ENCODE data around the gene PSTPIP1.

PSTPIP1 gene

DNA sequence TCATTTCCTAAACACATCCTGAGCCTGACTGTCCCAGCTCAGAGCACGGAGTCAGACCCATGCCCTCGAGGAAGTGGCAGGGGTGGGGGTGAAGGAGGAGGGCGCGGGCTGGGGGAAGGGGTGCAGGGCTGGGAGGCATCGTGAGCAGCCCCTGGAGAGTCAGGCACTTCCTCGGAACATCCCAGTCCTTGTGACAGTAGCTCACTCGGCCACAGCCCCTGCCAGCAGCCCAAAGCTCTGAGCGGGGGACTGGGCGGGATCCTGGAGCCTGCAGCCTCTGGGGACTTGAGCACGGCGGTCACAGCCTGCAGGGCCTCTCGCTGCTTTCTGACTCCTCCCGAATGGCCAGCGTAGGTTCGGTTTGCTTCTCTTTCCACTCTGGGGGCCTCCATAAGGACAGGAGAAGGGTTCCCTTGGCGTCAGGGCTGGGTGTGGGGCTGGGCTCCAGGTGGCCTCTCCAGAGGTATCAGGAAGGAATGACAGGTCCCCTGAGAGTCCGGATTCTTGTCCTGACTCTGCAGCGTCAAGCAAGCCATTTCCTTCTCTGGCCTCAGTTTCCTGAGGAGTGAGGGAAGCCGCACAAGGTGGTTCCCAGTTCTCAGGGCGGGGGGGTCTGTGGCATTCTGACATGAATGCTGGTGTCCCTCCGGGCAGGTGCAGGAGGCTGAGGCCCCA, 20.9 kb downstream of the PSTPIP1 start:
- DNase-seq (no peak), ATAC-seq (no peak)
- peaks cover 28% of the 10 kb centered on the region for H3K36me3 Mint-ChIP-seq (ENCODE audit: low read depth)
- no peaks in the 10 kb centered on the region for H3K9me3 Mint-ChIP-seq
- H3K4me3 Mint-ChIP-seq: peak overlapping the region; percentile 63
- H3K4me1 Mint-ChIP-seq: peaks cover 96% of the 10 kb centered on the region
- H3K27me3 Mint-ChIP-seq: peaks cover 2% of the 10 kb centered on the region
- H3K27ac Mint-ChIP-seq: peak overlapping the region; percentile 96

DNA sequence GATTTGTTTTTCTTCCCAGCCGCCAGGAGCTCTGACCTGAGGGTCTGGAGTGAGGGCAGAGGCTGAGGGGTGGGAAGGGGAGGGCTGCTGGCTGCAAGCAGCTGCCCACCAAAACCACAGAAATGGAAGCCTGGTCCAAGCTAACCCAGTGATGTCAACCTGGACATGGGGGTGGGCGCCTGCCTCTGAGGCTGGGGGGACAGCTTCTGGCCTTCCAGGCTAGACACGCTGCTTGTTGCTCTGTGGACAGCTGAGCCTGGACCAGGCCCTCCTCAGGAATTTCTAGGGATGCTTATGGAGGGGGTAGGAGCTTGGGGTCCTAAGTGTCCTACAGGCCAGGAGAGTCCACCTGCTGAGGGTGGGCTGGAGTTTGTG, 21.4 kb downstream of the PSTPIP1 start:
- Mint-ChIP-seq H3K36me3 (ENCODE audit: low read depth) (peaks cover 24% of the 10 kb centered on the region), H3K27ac (peak overlapping the region; percentile 73), H3K4me3 (no peak overlapping the region), H3K9me3 (no peaks in the 10 kb centered on the region), H3K4me1 (peaks cover 96% of the 10 kb centered on the region), H3K27me3 (peaks cover 2% of the 10 kb centered on the region)
- no peak for ATAC-seq
- no peak for DNase-seq

DNA sequence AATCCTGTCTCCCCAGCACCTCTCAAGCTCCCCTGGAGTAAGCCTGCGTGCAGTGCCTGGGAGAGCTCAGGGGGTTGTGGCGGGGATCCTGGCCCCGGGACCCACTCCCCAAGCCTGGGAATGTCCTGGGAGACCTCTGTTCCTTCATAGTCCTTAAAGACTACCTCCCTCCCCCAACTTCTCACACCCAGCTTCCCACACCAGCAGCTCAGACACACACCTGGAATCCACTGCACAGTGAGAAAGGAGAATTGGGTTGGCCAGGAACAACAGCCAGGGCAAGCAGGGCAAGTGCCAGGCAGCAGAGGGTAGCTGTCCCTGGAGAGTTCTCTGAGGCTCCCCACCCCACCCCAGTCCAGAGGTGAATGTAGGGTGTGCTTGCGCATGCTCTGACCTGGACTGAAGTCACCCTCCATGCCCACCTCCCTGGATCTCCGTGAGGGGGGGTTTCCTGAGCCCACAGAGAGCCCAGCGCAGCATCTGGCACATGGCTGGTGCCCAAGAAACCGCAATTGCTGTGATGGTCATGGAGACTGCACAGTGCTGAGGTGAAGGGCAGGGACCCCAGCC, 22.2 kb downstream of the PSTPIP1 start:
- Mint-ChIP-seq H3K9me3 (no peaks in the 10 kb centered on the region), H3K4me3 (no peak overlapping the region), H3K27me3 (peaks cover 2% of the 10 kb centered on the region), H3K36me3 (ENCODE audit: low read depth) (peaks cover 22% of the 10 kb centered on the region), H3K4me1 (peaks cover 96% of the 10 kb centered on the region), H3K27ac (no peak overlapping the region)
- ATAC-seq (no peak), DNase-seq (no peak)

DNA sequence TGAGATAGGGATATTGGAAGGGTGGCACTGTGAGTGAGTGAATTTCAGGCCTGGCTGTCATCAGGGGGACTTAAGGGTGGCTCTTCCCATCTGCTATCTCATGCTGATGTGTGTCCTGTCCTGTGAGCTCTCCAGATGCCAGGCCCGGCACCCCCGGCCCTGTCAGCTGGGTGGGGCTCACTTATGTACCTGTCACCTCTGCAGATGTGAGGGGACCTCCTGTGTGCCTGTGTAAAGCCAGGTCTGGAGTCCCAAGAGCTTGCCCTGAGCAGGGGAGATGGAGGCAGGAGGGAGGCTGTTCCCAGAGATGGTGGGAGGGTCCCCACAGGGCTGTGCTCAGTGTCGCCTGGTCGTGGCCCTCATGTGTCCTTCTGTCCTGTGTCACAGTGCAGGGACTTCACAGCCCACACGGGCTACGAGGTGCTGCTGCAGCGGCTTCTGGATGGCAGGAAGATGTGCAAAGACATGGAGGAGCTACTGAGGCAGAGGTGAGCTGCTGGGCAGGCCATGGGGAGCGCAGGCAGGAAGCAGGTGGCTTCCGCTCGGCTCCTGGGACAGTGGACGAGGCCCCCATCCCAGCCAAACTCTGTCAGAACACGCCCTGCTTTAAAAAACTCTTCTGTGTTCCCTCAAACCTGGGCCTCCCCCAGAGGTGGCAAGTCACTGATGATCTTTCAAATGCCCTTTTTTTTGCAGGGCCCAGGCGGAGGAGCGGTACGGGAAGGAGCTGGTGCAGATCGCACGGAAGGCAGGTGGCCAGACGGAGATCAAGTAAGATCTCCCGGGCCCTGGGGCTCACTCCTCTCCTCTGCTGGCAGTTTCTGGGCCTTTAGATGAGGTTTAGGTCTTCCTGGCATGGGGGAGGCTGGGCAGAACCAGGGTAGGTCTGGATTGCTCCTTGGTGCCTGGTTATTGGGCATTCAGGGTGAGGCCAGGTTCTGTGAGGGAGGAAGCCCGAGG, 23.1 kb downstream of the PSTPIP1 start:
- H3K36me3 Mint-ChIP-seq (ENCODE audit: low read depth): peaks cover 20% of the 10 kb centered on the region
- ATAC-seq: no peak
- no peak for DNase-seq
- no peaks in the 10 kb centered on the region for H3K9me3 Mint-ChIP-seq
- peak overlapping the region; percentile 77 for H3K27ac Mint-ChIP-seq
- H3K27me3 Mint-ChIP-seq: peaks cover 2% of the 10 kb centered on the region
- H3K4me3 Mint-ChIP-seq: no peak overlapping the region
- peaks cover 97% of the 10 kb centered on the region for H3K4me1 Mint-ChIP-seq

DNA sequence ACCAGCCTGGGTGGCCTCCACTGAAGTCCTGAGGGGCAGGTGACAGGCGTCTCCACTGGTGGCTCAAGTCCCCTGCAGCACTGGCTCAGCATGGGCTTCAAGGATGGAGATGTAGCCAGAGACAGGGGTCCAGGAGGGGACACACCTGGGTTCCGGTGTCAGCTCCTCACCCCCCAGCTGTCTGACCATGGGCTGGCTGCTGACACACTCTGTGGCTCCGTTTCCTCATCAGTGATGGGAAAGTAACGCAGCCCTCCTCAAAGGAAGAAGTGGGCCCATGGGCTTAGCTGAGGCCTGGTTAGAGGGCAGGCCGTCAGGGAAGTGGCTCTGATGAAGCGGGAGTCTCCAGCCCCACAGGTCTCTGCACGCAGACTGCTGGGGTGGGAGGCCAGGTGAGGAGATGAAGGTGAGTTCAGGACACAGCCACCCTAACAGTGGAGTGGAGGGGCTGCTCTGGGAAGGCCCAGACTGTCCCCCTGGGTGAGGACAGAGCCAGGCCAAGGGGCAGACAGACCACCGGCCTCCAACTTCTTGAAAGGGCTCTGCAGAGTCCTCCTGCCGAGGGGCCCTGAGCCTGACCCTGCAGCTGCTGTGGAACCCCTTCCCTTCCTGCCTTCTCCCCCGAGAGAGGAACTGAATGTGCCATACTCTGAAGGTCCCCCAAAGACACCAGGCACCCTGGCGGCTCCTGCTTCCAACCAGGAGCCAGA, 24.0 kb downstream of the PSTPIP1 start:
- peaks cover 26% of the 10 kb centered on the region for H3K36me3 Mint-ChIP-seq (ENCODE audit: low read depth)
- H3K27ac Mint-ChIP-seq: peak overlapping the region; percentile 100
- ATAC-seq: no peak
- H3K9me3 Mint-ChIP-seq: no peaks in the 10 kb centered on the region
- H3K4me1 Mint-ChIP-seq: peaks cover 97% of the 10 kb centered on the region
- no peaks in the 10 kb centered on the region for H3K27me3 Mint-ChIP-seq
- DNase-seq: no peak
- peak overlapping the region; percentile 59 for H3K4me3 Mint-ChIP-seq

DNA sequence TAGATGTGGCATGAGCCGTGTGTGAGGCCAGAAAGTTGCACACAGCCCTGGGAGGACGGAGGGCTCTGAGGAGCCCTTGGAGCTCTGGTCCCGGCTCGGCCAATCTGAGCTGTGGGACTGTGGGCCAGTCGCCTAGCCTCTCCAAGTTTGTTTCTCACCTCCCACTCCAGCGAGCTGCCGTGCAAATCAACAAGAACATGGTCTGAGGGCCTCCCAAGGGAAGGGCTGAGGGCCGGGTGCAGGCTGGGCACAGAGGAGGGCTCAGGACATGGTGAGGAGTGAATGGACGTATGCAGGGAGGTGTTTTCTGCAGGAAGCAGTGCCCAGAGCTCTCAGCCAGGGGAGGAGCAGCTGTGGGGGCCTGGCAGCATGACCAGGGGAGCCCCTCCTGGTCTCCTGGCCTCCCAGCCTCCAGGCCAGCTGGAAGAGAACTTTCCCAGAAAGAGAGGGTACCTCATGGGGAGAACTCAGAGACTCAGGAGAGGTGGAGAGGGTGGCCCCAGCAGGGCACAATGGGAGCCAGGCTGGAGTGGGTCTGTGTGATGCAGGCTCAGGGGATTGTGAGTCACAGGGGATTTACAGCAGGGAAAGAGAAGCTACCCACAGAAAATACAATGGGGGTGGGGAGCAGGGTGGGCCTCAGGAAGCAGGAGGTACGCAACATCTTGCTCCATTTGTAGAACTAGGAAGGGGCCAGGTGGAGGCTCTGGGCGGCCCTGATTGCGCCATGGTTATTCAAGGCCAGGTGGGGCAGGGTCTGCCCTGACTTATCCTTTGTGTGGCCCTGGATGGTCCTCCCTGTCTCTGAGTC, 24.8 kb downstream of the PSTPIP1 start:
- DNase-seq (peak; percentile 67), ATAC-seq (peak; percentile 70)
- H3K4me3 Mint-ChIP-seq: peak overlapping the region; percentile 59
- H3K4me1 Mint-ChIP-seq: peaks cover 94% of the 10 kb centered on the region
- H3K36me3 Mint-ChIP-seq (ENCODE audit: low read depth): peaks cover 26% of the 10 kb centered on the region
- H3K9me3 Mint-ChIP-seq: no peaks in the 10 kb centered on the region
- H3K27me3 Mint-ChIP-seq: no peaks in the 10 kb centered on the region
- H3K27ac Mint-ChIP-seq: peak overlapping the region; percentile 100

DNA sequence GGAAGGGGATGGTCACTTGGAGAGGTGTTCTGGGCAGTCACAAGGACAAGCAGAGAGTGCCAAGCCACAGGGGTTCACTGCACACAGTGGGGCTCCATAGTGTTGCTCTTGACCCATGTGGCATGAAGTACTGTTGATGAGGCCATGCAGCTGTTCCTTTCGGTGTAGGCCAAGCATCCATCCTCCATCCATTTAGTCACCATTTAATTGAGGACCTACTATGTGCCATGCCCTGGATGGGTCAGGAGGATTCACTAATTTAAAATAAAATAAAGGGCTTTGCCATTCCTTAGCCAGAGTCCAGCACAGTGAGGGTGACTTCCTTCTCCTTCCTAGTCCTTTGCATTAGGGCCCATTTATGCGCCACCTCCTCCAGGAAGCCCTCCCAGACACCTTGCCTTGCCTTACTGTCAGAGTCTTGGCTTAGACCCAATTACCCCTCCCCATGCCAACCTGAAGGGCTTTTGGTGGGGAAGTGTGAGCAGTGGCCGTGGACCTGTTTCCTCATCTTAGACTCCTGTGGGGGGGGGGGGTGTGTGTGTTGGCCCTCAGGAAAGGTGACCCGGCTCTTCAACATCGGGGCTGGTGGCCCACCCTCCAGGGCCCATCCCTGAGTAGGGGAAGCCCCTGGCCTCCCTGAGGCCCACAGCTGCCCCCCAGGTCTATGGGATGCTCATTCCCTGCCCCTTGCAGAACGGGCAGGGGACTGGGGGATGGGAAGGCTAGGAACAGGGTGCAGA, 25.6 kb downstream of the PSTPIP1 start:
- Mint-ChIP-seq H3K27me3 (no peaks in the 10 kb centered on the region), H3K36me3 (ENCODE audit: low read depth) (peaks cover 22% of the 10 kb centered on the region), H3K9me3 (no peaks in the 10 kb centered on the region), H3K27ac (peak overlapping the region; percentile 100), H3K4me3 (peak overlapping the region; percentile 59), H3K4me1 (peaks cover 86% of the 10 kb centered on the region)
- DNase-seq: no peak
- ATAC-seq: no peak

DNA sequence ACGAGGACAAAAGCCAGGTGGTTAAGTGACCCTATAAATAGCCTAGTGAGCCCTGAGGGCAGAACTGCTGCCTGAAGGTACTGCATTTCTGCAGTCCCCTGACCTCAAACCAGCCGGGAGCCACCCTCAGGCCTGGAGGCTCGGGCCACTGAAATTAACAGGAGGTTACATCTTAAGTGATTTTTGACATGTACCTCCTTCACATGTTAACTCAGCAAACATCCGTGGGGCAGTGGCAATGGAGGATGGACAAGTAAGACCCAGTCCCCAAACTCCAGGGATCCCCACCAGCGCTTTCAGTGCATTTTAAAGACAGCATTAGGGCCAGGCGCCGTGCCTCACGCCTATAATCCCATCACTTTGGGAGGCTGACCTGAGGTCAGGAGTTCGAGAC, 26.2 kb downstream of the PSTPIP1 start:
- H3K27ac Mint-ChIP-seq: peak overlapping the region; percentile 100
- ATAC-seq: no peak
- no peak overlapping the region for H3K4me3 Mint-ChIP-seq

DNA sequence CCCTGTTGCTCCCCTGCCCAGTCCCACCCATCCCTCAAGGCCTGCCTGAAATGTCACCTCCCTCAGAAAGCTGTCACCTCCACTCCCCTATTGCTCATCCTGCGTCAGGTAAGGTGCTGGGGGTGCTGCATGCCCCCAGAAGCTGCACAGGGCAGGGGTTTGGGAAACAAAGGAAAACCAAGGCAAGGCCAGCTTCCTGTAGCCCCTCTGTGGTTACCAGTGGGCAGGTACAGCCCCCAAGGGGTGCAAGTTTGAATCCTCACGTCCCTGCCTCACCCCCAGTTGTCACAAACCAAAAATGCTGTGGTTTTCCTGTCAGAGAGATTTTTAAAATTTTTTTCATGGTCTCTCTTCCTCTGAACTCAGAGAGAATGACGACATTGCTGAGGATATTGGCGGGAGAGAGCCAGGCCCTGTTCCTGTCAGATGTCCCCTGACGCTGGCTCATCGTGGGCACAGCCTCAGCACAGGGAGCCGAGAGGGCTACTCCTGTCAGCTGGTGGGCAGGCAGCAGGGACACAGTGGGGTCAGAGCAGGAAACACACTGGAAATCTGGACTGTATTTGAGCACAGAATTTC, 27.0 kb downstream of the PSTPIP1 start:
- H3K27me3 Mint-ChIP-seq: no peaks in the 10 kb centered on the region
- DNase-seq: peak; percentile 65
- H3K9me3 Mint-ChIP-seq: no peaks in the 10 kb centered on the region
- peak overlapping the region; percentile 100 for H3K27ac Mint-ChIP-seq
- peak; percentile 68 for ATAC-seq
- H3K4me1 Mint-ChIP-seq: peaks cover 75% of the 10 kb centered on the region
- peak overlapping the region; percentile 68 for H3K4me3 Mint-ChIP-seq
- H3K36me3 Mint-ChIP-seq (ENCODE audit: low read depth): peaks cover 23% of the 10 kb centered on the region

More for the DNA sequence above, 26.2 kb downstream of the PSTPIP1 start:
- no peak for DNase-seq
- Mint-ChIP-seq H3K9me3 (no peaks in the 10 kb centered on the region), H3K27me3 (no peaks in the 10 kb centered on the region), H3K4me1 (peaks cover 80% of the 10 kb centered on the region), H3K36me3 (ENCODE audit: low read depth) (peaks cover 22% of the 10 kb centered on the region)

DNA sequence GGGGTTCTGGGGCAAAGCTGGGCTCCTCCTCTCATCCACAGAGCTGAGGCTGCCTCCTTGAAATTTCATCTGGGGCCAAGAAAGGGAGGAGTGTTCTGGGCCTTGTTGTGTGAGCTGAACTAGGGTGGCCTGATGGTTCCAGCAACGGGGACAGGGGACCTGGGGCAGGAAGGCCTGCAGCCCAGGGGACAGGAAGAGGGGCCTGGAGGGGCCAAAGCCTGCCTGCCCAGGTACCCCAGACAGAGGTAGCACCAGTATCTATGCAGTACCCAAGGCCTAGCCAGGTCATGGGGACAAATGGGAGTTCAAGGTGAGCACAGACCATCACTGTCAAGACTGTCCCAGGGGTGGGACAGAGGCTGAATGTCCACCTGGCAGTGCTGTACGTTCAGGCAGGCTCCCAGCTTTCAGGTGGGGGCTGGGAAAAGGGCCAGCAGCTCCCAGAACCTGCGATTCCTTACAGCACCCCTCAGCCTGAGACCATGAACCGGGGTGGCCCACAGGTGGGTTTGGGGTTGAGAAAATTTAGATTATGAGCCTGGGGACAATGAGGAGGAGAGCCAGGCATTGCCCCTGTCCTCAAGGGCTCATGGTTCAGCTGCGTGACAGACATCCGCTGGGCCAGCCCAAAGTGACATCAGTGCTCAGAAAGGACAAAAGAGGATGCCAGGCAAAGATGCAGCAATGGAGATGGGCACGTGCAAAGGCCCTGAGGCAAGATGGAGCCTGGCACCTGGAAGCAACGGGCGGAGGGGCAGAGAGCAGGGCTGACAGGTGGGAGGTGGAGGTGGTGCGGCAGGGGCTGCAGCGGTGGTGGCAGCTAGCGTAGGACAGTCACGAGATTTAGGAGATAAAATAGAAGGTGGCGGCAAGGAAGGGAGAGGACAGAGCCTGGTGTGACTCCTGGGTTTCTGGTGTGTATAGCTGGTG, 28.0 kb downstream of the PSTPIP1 start:
- ATAC-seq (no peak), DNase-seq (no peak)
- Mint-ChIP-seq H3K36me3 (ENCODE audit: low read depth) (peaks cover 28% of the 10 kb centered on the region), H3K4me1 (peaks cover 67% of the 10 kb centered on the region), H3K27ac (peak overlapping the region; percentile 100), H3K4me3 (no peak overlapping the region), H3K27me3 (no peaks in the 10 kb centered on the region), H3K9me3 (no peaks in the 10 kb centered on the region)

DNA sequence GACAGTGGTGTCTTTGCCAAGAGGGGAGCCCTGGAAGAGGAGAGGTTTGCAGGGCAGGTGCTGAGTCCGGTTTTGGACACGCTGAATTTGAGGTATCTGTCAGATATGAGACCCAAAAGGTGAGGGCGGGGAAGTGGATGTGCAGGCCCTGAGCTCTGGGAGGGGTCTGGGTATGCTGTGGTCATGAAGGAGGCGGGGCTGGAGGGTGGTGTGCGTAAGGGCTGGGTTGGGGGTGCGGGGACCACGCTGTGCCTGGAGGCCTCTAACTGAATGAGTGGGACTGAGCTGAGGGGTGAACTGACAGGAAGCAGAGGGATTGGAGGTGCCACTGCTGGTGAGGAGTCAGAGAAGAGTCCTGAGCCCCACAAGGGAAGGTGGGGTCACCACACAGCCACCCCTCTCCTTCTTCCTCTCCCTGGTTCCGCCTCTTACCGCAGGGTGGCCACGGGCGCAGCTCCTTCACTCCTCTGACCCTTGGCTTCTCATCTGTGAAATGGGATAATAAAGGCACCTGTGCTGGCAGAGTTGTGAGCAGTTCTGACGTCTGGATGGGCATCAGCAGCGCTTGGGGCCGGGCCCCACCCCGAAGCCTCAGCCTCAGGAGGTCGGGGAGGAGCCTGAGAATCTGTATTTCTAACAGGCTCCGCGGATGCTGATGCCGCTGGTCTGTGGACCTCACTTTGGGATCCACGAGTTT, 28.8 kb downstream of the PSTPIP1 start:
- Mint-ChIP-seq H3K36me3 (ENCODE audit: low read depth) (peaks cover 29% of the 10 kb centered on the region), H3K4me3 (no peak overlapping the region), H3K27ac (peak overlapping the region; percentile 100), H3K9me3 (no peaks in the 10 kb centered on the region), H3K4me1 (peaks cover 60% of the 10 kb centered on the region), H3K27me3 (no peaks in the 10 kb centered on the region)
- no peak for DNase-seq
- no peak for ATAC-seq
